Esophagus muscularis mucosa (tissue), 4 donors: ENCODE results near the gene DTNBP1.

Experiments used
- EP300 ChIP-seq: sonication (generic); formaldehyde crosslinking; IDR thresholded peaks from one replicate; pipeline ENCODE4 v1.6.1; 2017; ENCODE audit warnings: antibody characterized with exemption
- POLR2A ChIP-seq: fragments of 450-650 bp; IDR thresholded peaks from one replicate; pipeline ENCODE4 v1.6.1; 2017; ENCODE audit warnings: antibody characterized with exemption, moderate library complexity, mild to moderate bottlenecking, low read depth
- POLR2AphosphoS5 ChIP-seq, 2 donors: sonication (generic); formaldehyde crosslinking; IDR thresholded peaks; one replicate each; pipeline ENCODE4 v1.6.1; 2017; ENCODE audit warnings: antibody characterized with exemption in 2 of 2
- TF ChIP-seq, protein P1 (sequence below), 3 experiments: fragments of 200-600 bp in 2 of 3; fragments of 450-650 bp in 1 of 3; sonication (generic) in 2 of 3; IDR thresholded peaks; one replicate each; pipeline ENCODE4 v1.5.1; 2017 to 2019; ENCODE audit warnings: antibody characterized with exemption in 3 of 3, mild to moderate bottlenecking in 2 of 3, moderate library complexity in 1 of 3

DNA sequence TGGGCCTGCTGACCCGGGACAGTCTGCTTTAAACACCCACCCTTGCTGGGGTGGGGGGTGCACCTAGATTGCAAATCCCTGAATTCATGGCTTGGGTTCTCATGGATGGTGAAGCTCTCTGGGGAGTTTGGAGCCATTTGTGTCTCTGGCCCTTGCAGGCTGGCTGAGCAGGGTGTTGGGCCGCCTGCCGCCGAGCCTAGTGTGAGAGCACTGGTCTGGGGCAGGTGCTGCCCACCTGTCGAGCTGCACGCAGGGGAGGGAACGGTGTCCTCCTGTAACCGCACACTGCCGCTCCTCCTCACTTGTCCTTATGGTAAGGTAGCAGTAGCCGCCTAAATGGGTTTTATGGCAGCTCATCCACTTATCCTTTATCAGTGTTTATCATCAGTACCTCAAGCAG lies 143.9 kb downstream of the DTNBP1 start:
- TF ChIP-seq POLR2A (no peak), EP300 (no peak), POLR2AphosphoS5 (IDR thresholded peaks at IDR 0.05) (no peak)
- TF ChIP-seq, protein P1, sequence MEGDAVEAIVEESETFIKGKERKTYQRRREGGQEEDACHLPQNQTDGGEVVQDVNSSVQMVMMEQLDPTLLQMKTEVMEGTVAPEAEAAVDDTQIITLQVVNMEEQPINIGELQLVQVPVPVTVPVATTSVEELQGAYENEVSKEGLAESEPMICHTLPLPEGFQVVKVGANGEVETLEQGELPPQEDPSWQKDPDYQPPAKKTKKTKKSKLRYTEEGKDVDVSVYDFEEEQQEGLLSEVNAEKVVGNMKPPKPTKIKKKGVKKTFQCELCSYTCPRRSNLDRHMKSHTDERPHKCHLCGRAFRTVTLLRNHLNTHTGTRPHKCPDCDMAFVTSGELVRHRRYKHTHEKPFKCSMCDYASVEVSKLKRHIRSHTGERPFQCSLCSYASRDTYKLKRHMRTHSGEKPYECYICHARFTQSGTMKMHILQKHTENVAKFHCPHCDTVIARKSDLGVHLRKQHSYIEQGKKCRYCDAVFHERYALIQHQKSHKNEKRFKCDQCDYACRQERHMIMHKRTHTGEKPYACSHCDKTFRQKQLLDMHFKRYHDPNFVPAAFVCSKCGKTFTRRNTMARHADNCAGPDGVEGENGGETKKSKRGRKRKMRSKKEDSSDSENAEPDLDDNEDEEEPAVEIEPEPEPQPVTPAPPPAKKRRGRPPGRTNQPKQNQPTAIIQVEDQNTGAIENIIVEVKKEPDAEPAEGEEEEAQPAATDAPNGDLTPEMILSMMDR (IDR thresholded peaks at IDR 0.05): no peak
